Measurements from ENCODE around the gene CD163. TPM values are rescaled to one million over a fixed set of nuclear protein-coding genes. Genes with fewer than 3 reads are reported as not detected.
A peak's percentile ranks its signal among the peaks of the same experiment; 100 is the strongest.
"Not testable (repeated sequence)": the region's sequence is repeated elsewhere in the genome, so short reads cannot be mapped to it uniquely, and the experiment has no call there.

CD163 gene
- not detected in 2 replicates for total RNA-seq

GRCh38 chr12:7503686-7504415, at the start of gene CD163:
Gene CD163 (minus strand): TSS chr12:7503777. CDS start chr12:7503690, 87 bp downstream.
- DNase-seq (ENCODE audit: low read depth, low spot score) = no peak

DNA sequence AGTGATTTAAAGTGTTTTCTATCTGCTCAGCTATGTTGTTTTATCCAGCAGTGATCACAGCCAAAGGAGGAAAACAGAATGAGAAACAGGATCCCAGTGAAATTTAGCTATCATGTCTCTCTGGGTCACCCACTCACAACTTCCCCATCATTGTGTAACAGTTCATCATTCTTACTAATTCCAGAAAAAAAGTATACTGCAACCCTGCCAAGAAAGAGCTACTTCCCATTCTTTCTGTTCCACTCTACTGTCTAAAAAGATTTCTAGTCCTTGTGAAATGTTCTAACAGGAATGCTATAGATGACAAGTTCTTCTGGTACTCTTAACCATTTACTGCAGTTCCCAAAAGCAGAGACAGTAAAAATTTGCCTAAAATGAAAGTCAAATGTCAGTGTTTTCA, 39.2 kb upstream of the CD163 start:
- DNase-seq (ENCODE audit: low read depth, low spot score) = no peak

GRCh38 chr12:7542046-7542445, 38.5 kb upstream of the CD163 start:
- no peak for DNase-seq (ENCODE audit: low read depth, low spot score)

DNA sequence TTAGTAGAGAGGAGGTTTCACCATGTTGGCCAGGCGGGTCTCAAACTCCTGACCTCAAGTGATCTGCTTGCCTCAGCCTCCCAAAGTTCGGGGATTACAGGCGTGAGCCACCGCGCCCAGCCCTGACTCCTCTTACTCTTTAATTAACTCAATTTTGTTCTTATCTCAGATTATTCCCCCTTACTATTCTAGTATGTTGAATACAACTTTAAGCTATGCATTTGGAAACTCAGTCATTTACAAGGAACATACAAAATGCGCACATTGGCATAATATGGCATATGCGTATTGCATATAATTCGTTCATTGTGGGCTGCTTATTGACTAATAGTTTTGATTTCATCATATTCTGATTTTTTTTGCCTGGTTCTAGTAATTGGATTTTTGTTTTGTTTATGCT, 10.8 kb upstream of the CD163 start:
- DNase-seq (ENCODE audit: low read depth, low spot score) = no peak

GRCh38 chr12:7512553-7512952, 9.0 kb upstream of the CD163 start:
- no peak for DNase-seq (ENCODE audit: low read depth, low spot score)

GRCh38 chr12:7509793-7510470, 6.4 kb upstream of the CD163 start:
- not testable (repeated sequence) for DNase-seq (ENCODE audit: low read depth, low spot score)

- no peak for DNase-seq (ENCODE audit: low read depth, low spot score)
Measured at GRCh38 chr12:7502612-7503011, 965 bp downstream of the CD163 start.

DNA sequence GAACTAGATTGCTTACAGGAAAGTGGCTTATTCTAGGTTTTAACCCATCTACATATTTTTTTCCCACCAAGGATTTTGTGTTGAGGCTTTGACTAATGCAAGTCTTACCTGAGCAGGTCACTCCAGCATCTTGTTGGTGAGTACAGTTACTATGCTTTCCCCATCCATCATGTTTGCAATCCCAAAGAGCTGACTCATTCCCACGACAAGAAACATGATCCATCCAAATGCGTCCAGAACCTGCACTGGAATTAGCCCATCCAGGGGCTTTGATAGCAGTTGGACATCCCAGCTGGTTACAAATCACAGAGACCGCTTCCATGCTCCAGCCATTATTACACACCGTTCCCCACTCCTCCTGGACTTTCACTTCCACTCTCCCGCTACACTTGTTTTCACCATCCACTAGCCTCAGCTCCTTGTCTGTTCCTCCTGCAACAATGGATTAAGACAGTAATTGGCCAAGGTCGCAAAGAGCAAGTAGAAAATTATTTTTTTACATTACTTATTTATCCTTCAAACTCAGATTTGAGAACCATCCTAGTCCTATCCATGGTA, 2.5 kb downstream of the CD163 start:
- no peak for DNase-seq (ENCODE audit: low read depth, low spot score)

DNA sequence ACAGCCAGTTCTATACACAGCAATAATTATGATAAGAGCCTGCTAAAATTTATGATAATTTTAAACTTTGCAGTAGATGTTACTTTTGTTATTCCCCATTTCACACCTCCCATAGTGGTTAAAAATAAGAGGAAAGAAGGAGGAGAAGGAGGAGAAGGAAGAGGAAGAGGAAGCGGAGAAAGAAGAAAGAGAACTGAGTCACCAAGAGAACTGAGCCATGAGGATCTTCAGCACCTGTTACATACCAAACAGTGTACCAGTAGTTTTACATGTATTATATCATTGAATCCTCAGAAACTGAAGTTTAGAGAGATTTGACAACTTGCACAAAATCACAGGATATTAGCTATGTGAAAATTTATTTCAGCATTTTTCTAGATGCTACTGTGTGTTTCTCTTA, 3.9 kb downstream of the CD163 start:
- no peak for DNase-seq (ENCODE audit: low read depth, low spot score)

GRCh38 chr12:7498809-7499208, 4.8 kb downstream of the CD163 start:
- DNase-seq (ENCODE audit: low read depth, low spot score) = no peak

DNA sequence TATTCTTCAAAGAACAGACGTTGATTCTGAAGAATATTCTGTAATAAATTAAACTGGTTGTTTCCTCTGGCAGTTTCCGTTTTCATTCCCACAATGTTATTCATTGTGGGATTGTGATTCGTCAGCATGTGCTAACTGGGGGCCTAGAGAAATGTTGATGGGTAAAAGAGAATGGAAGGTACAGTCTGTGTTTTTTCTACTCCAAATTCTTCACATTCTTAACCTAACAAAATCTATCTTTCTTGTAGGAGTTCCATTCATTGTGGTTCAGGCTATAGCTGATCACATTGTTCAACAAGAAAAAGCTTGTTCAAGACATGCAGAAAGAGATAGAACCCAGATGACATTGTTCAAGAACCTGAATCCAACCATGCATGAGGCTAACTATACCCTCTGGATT, 5.9 kb downstream of the CD163 start:
- DNase-seq (ENCODE audit: low read depth, low spot score) = no peak

DNA sequence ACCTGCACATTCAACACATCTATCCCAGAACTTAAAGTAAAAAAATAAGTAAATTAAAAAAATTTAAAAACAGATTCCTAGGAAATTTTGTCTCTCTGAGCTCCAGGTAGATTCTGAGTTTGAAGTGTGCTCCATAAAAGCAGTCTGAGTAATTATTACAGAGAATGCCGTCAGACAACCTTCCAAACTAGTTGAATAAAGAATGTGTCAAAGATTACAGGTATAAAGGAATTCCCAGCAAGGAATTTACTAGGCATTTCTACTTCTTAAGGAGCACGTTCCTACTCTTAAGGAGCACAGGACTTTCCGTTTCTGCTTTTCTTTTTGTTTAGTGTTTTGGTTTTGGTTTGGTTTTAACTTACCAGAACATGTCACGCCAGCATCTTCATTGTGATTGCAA, 7.1 kb downstream of the CD163 start:
- no peak for DNase-seq (ENCODE audit: low read depth, low spot score)

- DNase-seq (ENCODE audit: low read depth, low spot score) = no peak
Measured at GRCh38 chr12:7495136-7495535, 8.4 kb downstream of the CD163 start.

GRCh38 chr12:7493006-7493405, 10.6 kb downstream of the CD163 start:
- no peak for DNase-seq (ENCODE audit: low read depth, low spot score)

DNA sequence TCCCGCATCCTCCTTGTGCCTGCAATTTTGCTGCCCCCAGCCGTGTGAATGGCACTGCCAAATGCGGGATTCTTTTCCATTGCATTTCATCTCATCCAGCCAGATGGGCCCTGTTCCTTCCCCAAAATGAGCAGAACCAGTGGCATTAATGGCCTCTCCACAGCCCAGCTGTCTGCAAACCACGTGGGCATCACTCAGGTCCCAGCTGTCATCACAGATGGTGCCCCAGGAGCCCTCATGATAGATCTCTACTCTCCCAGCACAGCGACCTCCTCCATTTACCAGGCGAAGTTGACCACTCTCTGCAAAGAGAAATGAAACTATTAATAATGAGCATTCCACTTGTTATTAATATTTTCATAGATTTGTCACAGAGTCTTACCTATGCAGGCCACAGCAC, 17.1 kb downstream of the CD163 start:
- no peak for DNase-seq (ENCODE audit: low read depth, low spot score)

- no peak for DNase-seq (ENCODE audit: low read depth, low spot score)
Measured at GRCh38 chr12:7485095-7485494, 18.5 kb downstream of the CD163 start.

DNA sequence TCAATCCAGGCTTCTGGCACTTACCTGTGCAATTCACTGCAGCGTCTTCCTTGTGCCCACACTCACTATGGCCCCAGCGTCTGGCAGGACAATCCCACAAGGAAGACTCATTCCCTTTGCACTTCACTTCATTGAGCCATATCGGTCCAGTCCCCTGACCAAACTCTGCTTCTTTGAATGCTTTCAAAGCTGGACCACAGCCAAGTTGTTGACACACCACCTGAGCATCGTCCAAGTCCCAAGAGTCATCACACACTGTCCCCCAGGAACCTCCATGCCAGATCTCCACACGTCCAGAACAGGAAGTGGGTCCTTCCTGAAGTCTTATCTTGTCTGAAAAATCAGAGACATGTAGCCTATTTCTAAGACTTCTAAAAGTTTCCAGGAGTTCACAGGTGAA, 20.2 kb downstream of the CD163 start:
- DNase-seq (ENCODE audit: low read depth, low spot score) = no peak

DNA sequence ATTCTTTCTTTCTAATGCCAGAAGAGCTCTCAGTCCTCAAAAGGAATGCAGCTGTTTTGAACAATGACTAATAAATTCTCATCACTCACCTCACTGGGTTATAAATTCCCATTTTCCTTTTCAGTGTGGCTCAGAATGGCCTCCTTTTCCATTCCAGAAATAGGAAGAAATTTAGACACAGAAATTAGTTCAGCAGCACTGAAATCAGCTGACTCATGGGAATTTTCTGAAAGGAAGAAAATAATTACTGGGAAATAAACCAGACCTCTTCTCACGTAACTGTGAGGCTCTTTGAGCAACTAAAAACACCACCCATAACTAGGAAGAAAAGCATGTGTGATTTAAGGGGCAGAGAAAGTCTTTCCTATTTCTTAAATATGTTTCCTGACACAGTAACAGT, 23.8 kb downstream of the CD163 start:
- DNase-seq (ENCODE audit: low read depth, low spot score) = no peak

DNA sequence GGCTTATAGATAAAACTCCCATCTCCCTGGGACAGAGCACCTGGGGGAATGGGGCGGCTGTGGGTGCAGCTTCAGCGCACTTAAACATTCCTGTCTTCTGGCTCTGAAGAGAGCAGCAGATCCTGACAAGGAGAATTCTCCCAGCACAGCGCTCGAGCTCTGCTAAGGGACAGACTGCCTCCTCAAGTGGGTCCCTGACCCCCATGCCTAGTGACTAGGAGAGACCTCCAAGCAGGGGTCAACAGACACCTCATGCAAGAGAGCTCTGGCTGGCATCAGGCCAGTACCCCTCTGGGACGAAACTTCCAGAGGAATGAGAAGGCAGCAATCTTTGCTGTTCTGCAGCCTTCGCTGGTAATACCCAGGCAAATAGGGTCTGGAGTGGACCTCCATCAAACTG, 31.5 kb downstream of the CD163 start:
- no peak for DNase-seq (ENCODE audit: low read depth, low spot score)

- peak; percentile 13 for DNase-seq (ENCODE audit: low read depth, low spot score)
Measured at GRCh38 chr12:7460375-7461259, 43.0 kb downstream of the CD163 start.

DNA sequence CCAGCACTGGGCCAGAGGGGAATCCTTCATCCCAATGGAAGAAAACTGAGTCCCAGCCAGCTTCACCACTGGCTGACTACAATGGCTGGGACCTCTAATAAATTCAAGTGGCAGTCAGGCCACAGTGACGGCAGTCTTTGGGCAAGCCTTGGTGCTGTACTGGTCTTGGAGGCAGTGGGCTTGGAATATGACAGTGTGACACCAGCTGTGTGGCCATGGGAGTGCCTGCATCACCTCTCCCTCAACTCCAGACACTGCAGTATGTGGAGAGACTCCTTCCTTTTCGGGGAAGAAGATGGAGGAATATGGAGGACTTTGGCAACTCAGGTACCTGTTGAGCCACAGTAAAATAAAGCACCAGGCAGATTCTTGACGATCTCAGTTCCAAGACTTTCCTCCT, 43.6 kb downstream of the CD163 start:
- no peak for DNase-seq (ENCODE audit: low read depth, low spot score)

GRCh38 chr12:7451756-7452155, 51.8 kb downstream of the CD163 start:
- no peak for DNase-seq (ENCODE audit: low read depth, low spot score)
